ENCODE measurements around the gene FNDC10. TPM values are rescaled to one million over a fixed set of nuclear protein-coding genes. Genes with fewer than 3 reads are reported as not detected.

Gene FNDC10
- total and polyA plus RNA-seq, 10 of the 15 experiments (the other 5 are each of a cell fraction or from before 2014, with no cell fraction given) = 0.05 to 1.3 (median 0.25) TPM; not detected in 4

GRCh38 chr1:1624443-1625403, 24.8 kb upstream of the FNDC10 start:
- Histone ChIP-seq H3K27ac (ENCODE audit: control insufficient read depth, insufficient read depth) (no peak overlapping the region), H3K4me3 (no peak overlapping the region), H3K9me3 (replicated peaks; ENCODE audit: control insufficient read depth, insufficient read depth, low read length) (no peaks in the 10 kb centered on the region), H3K9ac (ENCODE audit: control insufficient read depth, insufficient read depth, low read length) (no peak overlapping the region), H3K27me3 (replicated peaks in 1 of 2; ENCODE audit: control insufficient read depth in 2 of 2, insufficient read depth in 2 of 2, low read length in 1 of 2) (no peaks in the 10 kb centered on the region), H2AFZ (ENCODE audit: control insufficient read depth, low read depth, low read length) (no peak overlapping the region), H4K20me1 (ENCODE audit: control insufficient read depth, insufficient read depth) (no peaks in the 10 kb centered on the region), H3K79me2 (ENCODE audit: control insufficient read depth, insufficient read depth, low read length) (no peaks in the 10 kb centered on the region), H3K36me3 (ENCODE audit: control insufficient read depth in 2 of 2, insufficient read depth in 2 of 2, low read length in 1 of 2) (no peaks in the 10 kb centered on the region), H3K4me1 (ENCODE audit: control insufficient read depth, insufficient read depth, low read length) (no peaks in the 10 kb centered on the region), H3K4me2 (ENCODE audit: control insufficient read depth, insufficient read depth) (no peak overlapping the region)
- FAIRE-seq = no peak
- ATAC-seq = no peak
- in situ Hi-C loops (cut with MboI) = no loop called here
- RAD21 ChIA-PET (ENCODE audit: unreplicated experiment) = no interaction called here
- DNase-seq (ENCODE audit: low read depth, low spot score) = no peak
- no TSS peak for BruUV-seq (replicated peaks)
- intact Hi-C loops (cut with micrococcal nuclease; ENCODE audit: unreplicated experiment) = no loop called here
- SMC1A ChIA-PET (ENCODE audit: uncharacterized antibody, unreplicated experiment) = no interaction called here
- POLR2A ChIA-PET = no interaction called here
- WGBS (ENCODE audit: insufficient coverage, insufficient replicate concordance, low lambda C conversion rate, missing lambda C conversion rate) = 72% methylated on average over 36 of the region's 38 CpGs
- CTCF ChIA-PET = interaction anchor here (1.0 kb wide), 1 partner anchor 10 kb away, joined by 5 read pairs; the partner anchor contains the start of gene MIB2
- TF ChIP-seq E2F4 (IDR thresholded peaks at IDR 0.05; ENCODE audit: low read depth, low read length) = no peak
- TF ChIP-seq, protein P1, sequence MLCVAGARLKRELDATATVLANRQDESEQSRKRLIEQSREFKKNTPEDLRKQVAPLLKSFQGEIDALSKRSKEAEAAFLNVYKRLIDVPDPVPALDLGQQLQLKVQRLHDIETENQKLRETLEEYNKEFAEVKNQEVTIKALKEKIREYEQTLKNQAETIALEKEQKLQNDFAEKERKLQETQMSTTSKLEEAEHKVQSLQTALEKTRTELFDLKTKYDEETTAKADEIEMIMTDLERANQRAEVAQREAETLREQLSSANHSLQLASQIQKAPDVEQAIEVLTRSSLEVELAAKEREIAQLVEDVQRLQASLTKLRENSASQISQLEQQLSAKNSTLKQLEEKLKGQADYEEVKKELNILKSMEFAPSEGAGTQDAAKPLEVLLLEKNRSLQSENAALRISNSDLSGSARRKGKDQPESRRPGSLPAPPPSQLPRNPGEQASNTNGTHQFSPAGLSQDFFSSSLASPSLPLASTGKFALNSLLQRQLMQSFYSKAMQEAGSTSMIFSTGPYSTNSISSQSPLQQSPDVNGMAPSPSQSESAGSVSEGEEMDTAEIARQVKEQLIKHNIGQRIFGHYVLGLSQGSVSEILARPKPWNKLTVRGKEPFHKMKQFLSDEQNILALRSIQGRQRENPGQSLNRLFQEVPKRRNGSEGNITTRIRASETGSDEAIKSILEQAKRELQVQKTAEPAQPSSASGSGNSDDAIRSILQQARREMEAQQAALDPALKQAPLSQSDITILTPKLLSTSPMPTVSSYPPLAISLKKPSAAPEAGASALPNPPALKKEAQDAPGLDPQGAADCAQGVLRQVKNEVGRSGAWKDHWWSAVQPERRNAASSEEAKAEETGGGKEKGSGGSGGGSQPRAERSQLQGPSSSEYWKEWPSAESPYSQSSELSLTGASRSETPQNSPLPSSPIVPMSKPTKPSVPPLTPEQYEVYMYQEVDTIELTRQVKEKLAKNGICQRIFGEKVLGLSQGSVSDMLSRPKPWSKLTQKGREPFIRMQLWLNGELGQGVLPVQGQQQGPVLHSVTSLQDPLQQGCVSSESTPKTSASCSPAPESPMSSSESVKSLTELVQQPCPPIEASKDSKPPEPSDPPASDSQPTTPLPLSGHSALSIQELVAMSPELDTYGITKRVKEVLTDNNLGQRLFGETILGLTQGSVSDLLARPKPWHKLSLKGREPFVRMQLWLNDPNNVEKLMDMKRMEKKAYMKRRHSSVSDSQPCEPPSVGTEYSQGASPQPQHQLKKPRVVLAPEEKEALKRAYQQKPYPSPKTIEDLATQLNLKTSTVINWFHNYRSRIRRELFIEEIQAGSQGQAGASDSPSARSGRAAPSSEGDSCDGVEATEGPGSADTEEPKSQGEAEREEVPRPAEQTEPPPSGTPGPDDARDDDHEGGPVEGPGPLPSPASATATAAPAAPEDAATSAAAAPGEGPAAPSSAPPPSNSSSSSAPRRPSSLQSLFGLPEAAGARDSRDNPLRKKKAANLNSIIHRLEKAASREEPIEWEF (IDR thresholded peaks at IDR 0.05; ENCODE audit: insufficient replicate concordance, low read depth, low read length) = no peak
- TF ChIP-seq, protein P2, sequence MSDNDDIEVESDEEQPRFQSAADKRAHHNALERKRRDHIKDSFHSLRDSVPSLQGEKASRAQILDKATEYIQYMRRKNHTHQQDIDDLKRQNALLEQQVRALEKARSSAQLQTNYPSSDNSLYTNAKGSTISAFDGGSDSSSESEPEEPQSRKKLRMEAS (IDR thresholded peaks at IDR 0.05; ENCODE audit: low read depth, low read length) = no peak
- TF ChIP-seq, protein P3, sequence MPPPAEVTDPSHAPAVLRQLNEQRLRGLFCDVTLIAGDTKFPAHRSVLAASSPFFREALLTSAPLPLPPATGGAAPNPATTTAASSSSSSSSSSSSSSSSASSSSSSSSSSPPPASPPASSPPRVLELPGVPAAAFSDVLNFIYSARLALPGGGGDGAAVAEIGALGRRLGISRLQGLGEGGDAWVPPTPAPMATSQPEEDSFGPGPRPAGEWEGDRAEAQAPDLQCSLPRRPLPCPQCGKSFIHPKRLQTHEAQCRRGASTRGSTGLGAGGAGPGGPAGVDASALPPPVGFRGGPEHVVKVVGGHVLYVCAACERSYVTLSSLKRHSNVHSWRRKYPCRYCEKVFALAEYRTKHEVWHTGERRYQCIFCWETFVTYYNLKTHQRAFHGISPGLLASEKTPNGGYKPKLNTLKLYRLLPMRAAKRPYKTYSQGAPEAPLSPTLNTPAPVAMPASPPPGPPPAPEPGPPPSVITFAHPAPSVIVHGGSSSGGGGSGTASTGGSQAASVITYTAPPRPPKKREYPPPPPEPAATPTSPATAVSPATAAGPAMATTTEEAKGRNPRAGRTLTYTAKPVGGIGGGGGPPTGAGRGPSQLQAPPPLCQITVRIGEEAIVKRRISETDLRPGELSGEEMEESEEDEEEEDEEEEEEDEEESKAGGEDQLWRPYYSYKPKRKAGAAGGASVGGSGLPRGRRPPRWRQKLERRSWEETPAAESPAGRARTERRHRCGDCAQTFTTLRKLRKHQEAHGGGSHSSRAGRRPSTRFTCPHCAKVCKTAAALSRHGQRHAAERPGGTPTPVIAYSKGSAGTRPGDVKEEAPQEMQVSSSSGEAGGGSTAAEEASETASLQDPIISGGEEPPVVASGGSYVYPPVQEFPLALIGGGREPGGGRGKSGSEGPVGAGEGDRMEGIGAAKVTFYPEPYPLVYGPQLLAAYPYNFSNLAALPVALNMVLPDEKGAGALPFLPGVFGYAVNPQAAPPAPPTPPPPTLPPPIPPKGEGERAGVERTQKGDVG (CRISPR knock-in tag; IDR thresholded peaks at IDR 0.05) = no peak
- TF ChIP-seq ATF7 (IDR thresholded peaks at IDR 0.05; ENCODE audit: low read depth) = no peak
- TF ChIP-seq POLR2AphosphoS2 (IDR thresholded peaks at IDR 0.05; ENCODE audit: low read depth, low read length) = no peak
- TF ChIP-seq, protein P4, sequence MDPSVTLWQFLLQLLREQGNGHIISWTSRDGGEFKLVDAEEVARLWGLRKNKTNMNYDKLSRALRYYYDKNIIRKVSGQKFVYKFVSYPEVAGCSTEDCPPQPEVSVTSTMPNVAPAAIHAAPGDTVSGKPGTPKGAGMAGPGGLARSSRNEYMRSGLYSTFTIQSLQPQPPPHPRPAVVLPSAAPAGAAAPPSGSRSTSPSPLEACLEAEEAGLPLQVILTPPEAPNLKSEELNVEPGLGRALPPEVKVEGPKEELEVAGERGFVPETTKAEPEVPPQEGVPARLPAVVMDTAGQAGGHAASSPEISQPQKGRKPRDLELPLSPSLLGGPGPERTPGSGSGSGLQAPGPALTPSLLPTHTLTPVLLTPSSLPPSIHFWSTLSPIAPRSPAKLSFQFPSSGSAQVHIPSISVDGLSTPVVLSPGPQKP (IDR thresholded peaks at IDR 0.05; ENCODE audit: low read depth, low read length) = no peak
- no peak for TF ChIP-seq SREBF2 (IDR thresholded peaks at IDR 0.05; ENCODE audit: low read length)
- no peak for TF ChIP-seq BHLHE40 (IDR thresholded peaks at IDR 0.05; ENCODE audit: borderline replicate concordance in 1 of 2, low read depth in 2 of 2, low read length in 1 of 2)
